Measurements from ENCODE around the gene KRT33A.
"Not testable (repeated sequence)": the region's sequence is repeated elsewhere in the genome, so short reads cannot be mapped to it uniquely, and the experiment has no call there.

Gene KRT33A

GRCh38 chr17:41363881-41364280 lies 13.3 kb upstream of the KRT33A start:
- no peak for DNase-seq (ENCODE audit: low read depth)
- H3K4me3 ChIP-seq (ENCODE audit: control insufficient read depth, low read depth, low read length) = no peak overlapping the region
- no peak for TF ChIP-seq CTCF (IDR thresholded peaks at IDR 0.05; ENCODE audit: control insufficient read depth, insufficient read depth, low read depth, low read length, missing control alignments)

DNA sequence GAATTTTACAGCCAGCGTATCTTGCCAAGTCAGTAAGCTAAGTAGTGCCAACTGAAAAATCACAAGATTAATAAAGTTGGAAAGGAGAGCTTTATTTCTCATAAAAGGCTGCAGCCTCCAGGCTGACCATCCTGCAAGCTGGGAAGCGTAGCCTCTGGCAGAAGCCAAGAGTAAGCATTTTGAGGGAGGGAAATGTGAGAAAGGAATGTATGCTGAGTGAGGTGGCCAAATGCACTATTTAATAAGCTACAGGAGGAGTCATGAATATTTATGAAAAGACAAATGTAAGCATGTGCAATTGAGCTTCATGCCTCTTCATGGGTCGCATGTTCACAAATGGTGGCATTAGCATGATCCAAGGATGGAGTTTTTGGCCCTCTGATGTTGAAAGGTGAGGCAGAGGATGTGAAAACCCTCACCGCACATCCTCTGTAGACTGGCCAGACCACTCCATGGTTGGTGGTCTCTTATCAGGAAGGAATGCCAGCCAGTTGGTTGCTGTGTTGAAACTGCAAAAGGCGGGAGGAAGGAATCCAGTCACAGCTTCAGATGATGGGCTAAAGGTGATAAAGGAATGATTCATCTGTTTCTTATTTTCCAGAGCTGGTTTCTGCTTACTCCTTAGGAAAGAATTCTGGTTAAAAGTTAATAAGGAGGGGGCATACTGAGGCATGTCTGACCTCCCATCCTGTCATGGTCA lies 9.8 kb upstream of the KRT33A start:
- peak; percentile 72 for DNase-seq (ENCODE audit: low read depth)
- no peak for TF ChIP-seq CTCF (IDR thresholded peaks at IDR 0.05; ENCODE audit: control insufficient read depth, insufficient read depth, low read depth, low read length, missing control alignments)
- H3K4me3 ChIP-seq (ENCODE audit: control insufficient read depth, low read depth, low read length) = no peak overlapping the region

- TF ChIP-seq CTCF (IDR thresholded peaks at IDR 0.05; ENCODE audit: control insufficient read depth, insufficient read depth, low read depth, low read length, missing control alignments) = no peak
- H3K4me3 ChIP-seq (ENCODE audit: control insufficient read depth, low read depth, low read length) = no peak overlapping the region
- DNase-seq (ENCODE audit: low read depth) = no peak
These were observed 3.9 kb upstream of the KRT33A start for GRCh38 chr17:41354536-41354935.

GRCh38 chr17:41352597-41353366 lies 2.2 kb upstream of the KRT33A start:
- H3K4me3 ChIP-seq (ENCODE audit: control insufficient read depth, low read depth, low read length) = no peak overlapping the region
- DNase-seq (ENCODE audit: low read depth) = no peak
- TF ChIP-seq CTCF (IDR thresholded peaks at IDR 0.05; ENCODE audit: control insufficient read depth, insufficient read depth, low read depth, low read length, missing control alignments) = no peak

DNA sequence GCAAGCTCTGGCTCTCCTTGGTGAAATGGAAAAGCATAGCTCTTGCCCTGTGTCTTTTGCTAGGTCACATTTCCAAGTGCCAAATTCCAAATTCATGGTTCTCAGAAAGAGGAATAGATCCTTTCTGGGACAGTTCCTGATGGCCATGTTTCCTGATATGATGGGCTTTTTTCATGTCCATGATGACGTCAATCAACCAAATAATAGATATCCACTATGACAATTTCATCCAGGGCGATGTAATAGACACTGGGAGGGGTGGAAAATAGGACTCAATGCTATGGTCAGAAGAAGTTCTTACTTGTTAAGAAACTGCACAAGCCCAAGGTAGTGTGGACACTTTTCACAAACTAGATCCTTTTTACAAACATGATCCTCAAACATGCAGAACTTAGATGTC lies 549 bp upstream of the KRT33A start:
- no peak for TF ChIP-seq CTCF (IDR thresholded peaks at IDR 0.05; ENCODE audit: control insufficient read depth, insufficient read depth, low read depth, low read length, missing control alignments)
- DNase-seq (ENCODE audit: low read depth) = no peak
- H3K4me3 ChIP-seq (ENCODE audit: control insufficient read depth, low read depth, low read length) = no peak overlapping the region

GRCh38 chr17:41347869-41348760 lies 2.5 kb downstream of the KRT33A start:
- no peak for TF ChIP-seq CTCF (IDR thresholded peaks at IDR 0.05; ENCODE audit: control insufficient read depth, insufficient read depth, low read depth, low read length, missing control alignments)
- no peak overlapping the region for H3K4me3 ChIP-seq (ENCODE audit: control insufficient read depth, low read depth, low read length)
- DNase-seq (ENCODE audit: low read depth) = no peak

DNA sequence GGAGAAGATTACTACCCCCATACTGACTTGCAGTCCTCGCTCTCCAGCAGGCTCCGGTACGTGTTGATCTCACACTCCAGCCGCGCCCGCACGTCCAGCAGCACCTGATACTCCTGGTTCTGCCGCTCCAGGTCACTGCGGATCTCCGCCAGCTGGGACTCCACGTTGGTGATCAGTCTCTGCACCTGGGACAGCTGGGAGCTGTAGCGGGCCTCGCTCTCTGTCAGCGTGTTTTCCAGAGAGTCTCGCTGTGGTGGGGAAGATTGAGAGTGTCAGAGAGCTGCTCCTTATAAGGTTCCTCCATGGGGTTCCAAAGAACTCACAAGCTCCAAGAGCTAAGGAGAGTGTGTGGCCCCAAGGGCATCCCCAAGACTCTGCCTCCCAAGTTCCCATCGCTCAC lies 4.2 kb downstream of the KRT33A start:
- not testable (repeated sequence) for DNase-seq (ENCODE audit: low read depth); H3K4me3 ChIP-seq (ENCODE audit: control insufficient read depth, low read depth, low read length)
